GM12878 (cell line): ENCODE measurements around the gene DNAH2. TPM values are rescaled to one million over a fixed set of nuclear protein-coding genes. Genes with fewer than 3 reads are reported as not detected.

Experiments used
- ATAC-seq: fragments of 200-7000 bp; cut with Tn5 transposase; 3 replicates; pipeline ENCODE4 v1.9.1; 2020; ENCODE audit warnings: mild to moderate bottlenecking, moderate library complexity
- BruUV-seq: library from RNA; stranded (reverse); fragments of 400-500 nt; replicated peaks from 2 replicates; lab custom pipeline; 2021; lab: Mats Ljungman, UMichigan
- CTCF ChIA-PET: fragments of 300-600 bp; sonication (Branson Sonifier 250); formaldehyde crosslinking; extraction: SDS; loops from one replicate; lab custom pipeline; 2021; ENCODE audit warnings: inconsistent platforms; lab: Yijun Ruan, JAX
- POLR2A ChIA-PET: fragments of 350-600 bp; formaldehyde crosslinking; extraction: SDS; loops from one replicate; lab custom pipeline; 2021; ENCODE audit warnings: inconsistent platforms; lab: Charles Lee
- RAD21 ChIA-PET: fragments of 300-600 bp; sonication (Branson Sonifier 250); formaldehyde crosslinking; loops from one replicate; lab custom pipeline; 2023; ENCODE audit warnings: antibody characterized with exemption; ENCODE audit not compliant: unreplicated experiment; lab: Charles Lee
- SMC1A ChIA-PET: fragments of 300-600 bp; sonication (Branson Sonifier 250); formaldehyde crosslinking; loops from one replicate; lab custom pipeline; 2023; ENCODE audit not compliant: unreplicated experiment, uncharacterized antibody; lab: Charles Lee
- DNase-seq: peaks from one replicate; pipeline ENCODE4 v3.0.0-alpha.2; 2011; ENCODE audit warnings: low read depth, low spot score
- FAIRE-seq: peaks from 3 replicates; lab custom pipeline; 2011; peaks lifted over from hg19 to GRCh38; lab: Jason Lieb, UNC
- H2AFZ ChIP-seq: 2 replicates; pipeline ENCODE4 v1.6.0; 2011; ENCODE audit warnings: low read depth, low read length, control low read depth; ENCODE audit not compliant: control insufficient read depth
- H3K27ac ChIP-seq: 2 replicates; pipeline ENCODE4 v1.5.1; 2011; ENCODE audit warnings: control low read depth; ENCODE audit not compliant: control insufficient read depth, insufficient read depth
- H3K27me3 ChIP-seq, 2 experiments: replicated peaks in 1 of 2; 2 replicates each; pipeline versions ENCODE4 v1.6.0 to v1.6.1; 2011; ENCODE audit warnings: low read length in 1 of 2; ENCODE audit not compliant: control insufficient read depth in 2 of 2, insufficient read depth in 2 of 2
- H3K36me3 ChIP-seq, 2 experiments: 2 replicates each; pipeline ENCODE4 v1.5.1; 2011; ENCODE audit warnings: low read length in 1 of 2; ENCODE audit not compliant: control insufficient read depth in 2 of 2, insufficient read depth in 2 of 2
- H3K4me1 ChIP-seq: 2 replicates; pipeline ENCODE4 v1.6.1; 2011; ENCODE audit warnings: mild to moderate bottlenecking, low read length, moderate library complexity, mixed read lengths; ENCODE audit not compliant: control insufficient read depth, insufficient read depth
- H3K4me2 ChIP-seq: 2 replicates; pipeline ENCODE4 v1.6.0; 2011; ENCODE audit warnings: control low read depth; ENCODE audit not compliant: control insufficient read depth, insufficient read depth
- H3K4me3 ChIP-seq: fragments of 200-600 bp; sonication (generic); 2 replicates; pipeline ENCODE4 v1.5.1; 2016
- H3K79me2 ChIP-seq: 2 replicates; pipeline ENCODE4 v1.6.0; 2011; ENCODE audit warnings: low read length; ENCODE audit not compliant: control insufficient read depth, insufficient read depth
- H3K9ac ChIP-seq: 2 replicates; pipeline ENCODE4 v1.8.0; 2011; ENCODE audit warnings: low read length, control low read depth, mixed read lengths; ENCODE audit not compliant: control insufficient read depth, insufficient read depth
- H3K9me3 ChIP-seq: replicated peaks from 3 replicates; pipeline ENCODE4 v1.5.1; 2011; ENCODE audit warnings: mild to moderate bottlenecking, low read length; ENCODE audit not compliant: control insufficient read depth, insufficient read depth
- H4K20me1 ChIP-seq: 2 replicates; pipeline ENCODE4 v1.6.0; 2011; ENCODE audit not compliant: control insufficient read depth, insufficient read depth
- BACH1 ChIP-seq: fragments of 450-650 bp; IDR thresholded peaks from 2 replicates; pipeline ENCODE4 v1.6.1; 2017; ENCODE audit warnings: mild to moderate bottlenecking, borderline replicate concordance
- BCLAF1 ChIP-seq: fragments of 450-650 bp; IDR thresholded peaks from 2 replicates; pipeline ENCODE4 v1.6.1; 2017; ENCODE audit warnings: antibody characterized with exemption, mild to moderate bottlenecking, moderate library complexity
- BHLHE40 ChIP-seq, 2 experiments: fragments of 450-650 bp in 1 of 2; IDR thresholded peaks; 2 replicates each; pipeline ENCODE4 v1.6.1; 2011 to 2017; ENCODE audit warnings: low read depth in 2 of 2, borderline replicate concordance in 1 of 2, improper control_type of control experiment in 1 of 2, low read length in 1 of 2, mild to moderate bottlenecking in 1 of 2
- CHD2 ChIP-seq: IDR thresholded peaks from 2 replicates; pipeline ENCODE4 v1.6.1; 2011; ENCODE audit warnings: low read depth, low read length, improper control_type of control experiment, borderline replicate concordance
- HDAC6 ChIP-seq: fragments of 200-600 bp; sonication (generic); IDR thresholded peaks from one replicate; pipeline ENCODE4 v1.8.0; 2017; ENCODE audit warnings: antibody characterized with exemption; ENCODE audit not compliant: unreplicated experiment
- HSF1 ChIP-seq: fragments of 150-350 bp; IDR thresholded peaks from 2 replicates; pipeline ENCODE4 v1.6.1; 2014; ENCODE audit warnings: mild to moderate bottlenecking, low read depth, low read length
- IKZF1 ChIP-seq: fragments of 450-650 bp; conservative IDR thresholded peaks from 2 replicates; pipeline ENCODE4 v1.6.1; 2017; ENCODE audit warnings: antibody characterized with exemption, mild to moderate bottlenecking
- KLF5 ChIP-seq: fragments of 450-650 bp; IDR thresholded peaks from 2 replicates; pipeline ENCODE4 v1.6.1; 2014; ENCODE audit warnings: mild to moderate bottlenecking; ENCODE audit not compliant: partially characterized antibody
- NFXL1 ChIP-seq: fragments of 450-650 bp; IDR thresholded peaks from 2 replicates; pipeline ENCODE4 v1.6.1; 2017; ENCODE audit warnings: antibody characterized with exemption, mild to moderate bottlenecking, borderline replicate concordance
- NFYB ChIP-seq: IDR thresholded peaks from 2 replicates; pipeline ENCODE4 v1.6.1; 2011; ENCODE audit warnings: low read depth, mild to moderate bottlenecking, low read length, improper control_type of control experiment, moderate library complexity; ENCODE audit not compliant: insufficient read depth
- RAD51 ChIP-seq: fragments of 450-650 bp; IDR thresholded peaks from 2 replicates; pipeline ENCODE4 v1.6.1; 2016; ENCODE audit warnings: moderate library complexity, mild to moderate bottlenecking, inconsistent platforms
- SKIL ChIP-seq: fragments of 450-650 bp; IDR thresholded peaks from 2 replicates; pipeline ENCODE4 v1.6.1; 2017; ENCODE audit warnings: mild to moderate bottlenecking, low read depth, inconsistent platforms; ENCODE audit not compliant: poor library complexity, severe bottlenecking
- SP1 ChIP-seq: IDR thresholded peaks from one replicate; pipeline ENCODE4 v1.6.1; 2011; ENCODE audit warnings: low read depth, low read length
- SREBF1 ChIP-seq: IDR thresholded peaks from 2 replicates; pipeline ENCODE4 v1.6.1; 2012; ENCODE audit warnings: mild to moderate bottlenecking, low read length
- SUZ12 ChIP-seq: fragments of 200-600 bp; sonication (generic); IDR thresholded peaks from one replicate; pipeline ENCODE4 v1.6.1; 2018; ENCODE audit warnings: antibody characterized with exemption, mild to moderate bottlenecking; ENCODE audit not compliant: unreplicated experiment
- TBL1XR1 ChIP-seq: IDR thresholded peaks from 2 replicates; pipeline ENCODE4 v1.6.1; 2012; ENCODE audit warnings: low read depth, low read length, improper control_type of control experiment
- ZNF622 ChIP-seq: fragments of 450-650 bp; IDR thresholded peaks from 2 replicates; pipeline ENCODE4 v1.6.1; 2017; ENCODE audit warnings: mild to moderate bottlenecking, inconsistent platforms
- WGBS: methylation state at CpG from one replicate; pipeline ENCODE4 v1.1.6; 2016; ENCODE audit warnings: low lambda C conversion rate; ENCODE audit not compliant: insufficient replicate concordance, insufficient coverage; ENCODE audit errors: missing lambda C conversion rate; 5-methylcytosine and 5-hydroxymethylcytosine counted together
- in situ Hi-C: fragments of 300-500 bp; cut with MboI; formaldehyde crosslinking; loops from 9 replicates; pipeline ENCODE4 v1.14.3; 2018; ENCODE audit warnings: mixed read lengths
- intact Hi-C: fragments of 100-400 bp; cut with micrococcal nuclease; formaldehyde crosslinking; loops from one replicate; pipeline ENCODE4 v1.14.2; 2022; ENCODE audit not compliant: unreplicated experiment
- polyA plus RNA-seq, 11 experiments: library from polyadenylated mRNA; depleted of rRNA in 4 of 11; unstranded in 6 of 11; stranded (reverse) in 5 of 11; fragments of >200 nt; fragmentation: Nextera tagmentation in 4 of 11; fragmentation: Illumina TruSeq in 1 of 11; extraction: Ambion mirVana in 4 of 11; extraction: Trizol in 1 of 11; gene quantifications; 1 replicate in 1 of 11; 2 replicates in 10 of 11; pipeline versions ENCODE4 v1.2.1 to v1.2.3, GENCODE V29; 2011 to 2016; ENCODE audit warnings: inconsistent platforms in 2 of 11, missing spikeins in 2 of 11, low read depth in 1 of 11
- total RNA-seq, 4 experiments: library from RNA; depleted of rRNA in 3 of 4; stranded (reverse); fragments of >200 nt in 3 of 4; fragmentation: Illumina TruSeq in 1 of 4; extraction: Trizol in 1 of 4; gene quantifications; 2 replicates each; pipeline versions ENCODE4 v1.2.1 to v1.2.3, GENCODE V29; 2013 to 2021

Gene DNAH2
- total and polyA plus RNA-seq, 10 of the 15 experiments (the other 5 are each of a cell fraction or from before 2014, with no cell fraction given) = not detected

GRCh38 chr17:7798839-7799238 lies 81.3 kb downstream of the DNAH2 start:
- FAIRE-seq = no peak
- no peak for DNase-seq
- TF ChIP-seq SUZ12 = no peak
- no peak for TF ChIP-seq IKZF1
- TF ChIP-seq BHLHE40 (IDR thresholded peaks at IDR 0.05; ENCODE audit: borderline replicate concordance in 1 of 2, low read depth in 2 of 2, low read length in 1 of 2) = no peak
- no peak for TF ChIP-seq BACH1
- TF ChIP-seq TBL1XR1 = no peak
- TF ChIP-seq SREBF1 = no peak
- TF ChIP-seq ZNF622 = no peak
- no peak for TF ChIP-seq NFXL1
- TF ChIP-seq KLF5 = no peak
- TF ChIP-seq NFYB = no peak
- TF ChIP-seq SP1 = no peak
- no peak for TF ChIP-seq HDAC6
- TF ChIP-seq SKIL = no peak
- TF ChIP-seq RAD51 = no peak
- TF ChIP-seq HSF1 = no peak
- TF ChIP-seq BCLAF1 = no peak
- TF ChIP-seq CHD2 = no peak
- TF ChIP-seq, all 136 proteins: peak for 0
- intact Hi-C loops = no loop called here
- Histone ChIP-seq H3K79me2 (no peaks in the 10 kb centered on the region), H3K9ac (no peak overlapping the region), H3K9me3 (no peaks in the 10 kb centered on the region), H3K4me1 (no peaks in the 10 kb centered on the region), H3K4me3 (no peak overlapping the region), H2AFZ (no peak overlapping the region), H3K27me3 (no peaks in the 10 kb centered on the region), H4K20me1 (no peaks in the 10 kb centered on the region), H3K27ac (no peak overlapping the region), H3K36me3 (no peaks in the 10 kb centered on the region), H3K4me2 (no peak overlapping the region)
- ATAC-seq = no peak
- BruUV-seq = no TSS peak
- ChIA-PET RAD21 (no interaction called here), SMC1A (no interaction called here), POLR2A (no interaction called here), CTCF (interaction anchor here (0.6 kb wide), 1 partner anchor 184 kb away, joined by 4 read pairs; no protein-coding TSS in a partner anchor)
- 45% methylated on average over 13 of the region's 13 CpGs for WGBS
- in situ Hi-C loops = no loop called here
